SK-N-SH (cell line): ENCODE measurements around the gene IPO11. TPM values are rescaled to one million over a fixed set of nuclear protein-coding genes. Genes with fewer than 3 reads are reported as not detected.

Experiments used
- CTCF ChIA-PET: fragments of 300-600, 350-600 bp; formaldehyde crosslinking; extraction: SDS; loops from one replicate; lab custom pipeline; 2021; lab: Yijun Ruan, JAX
- POLR2A ChIA-PET: fragments of 350-600 bp; sonication (Branson Sonifier 250); formaldehyde crosslinking; extraction: SDS; loops from one replicate; lab custom pipeline; 2020; ENCODE audit warnings: antibody characterized with exemption, inconsistent platforms; lab: Yijun Ruan, JAX
- DNase-seq: peaks from one replicate; pipeline ENCODE4 v3.0.0; 2012
- H2AFZ ChIP-seq: fragments of 200-600 bp; sonication (generic); 2 replicates; pipeline ENCODE4 v1.8.1; 2016; ENCODE audit warnings: antibody characterized with exemption, mild to moderate bottlenecking, low read depth
- H3F3A ChIP-seq: fragments of 200-600 bp; sonication (generic); replicated peaks from 2 replicates; pipeline ENCODE3; 2016; ENCODE audit warnings: antibody characterized with exemption, mild to moderate bottlenecking; ENCODE audit not compliant: insufficient read depth
- H3K27ac ChIP-seq, 2 experiments: fragments of 200-500 bp in 1 of 2; fragments of 200-600 bp in 1 of 2; sonication (Bioruptor generic) in 1 of 2; sonication (generic), shearing (Covaris generic) in 1 of 2; 2 replicates each; pipeline versions ENCODE4 v1.5.1 to v1.6.1; 2014 to 2016; ENCODE audit warnings: low read depth in 2 of 2, inconsistent platforms in 1 of 2, low read length in 1 of 2, mild to moderate bottlenecking in 1 of 2, mixed read lengths in 1 of 2
- H3K27me3 ChIP-seq: fragments of 200-600 bp; sonication (generic), shearing (Covaris generic); 2 replicates; pipeline ENCODE4 v1.6.1; 2016; ENCODE audit warnings: mixed run types; ENCODE audit not compliant: insufficient read depth
- H3K36me3 ChIP-seq, 2 experiments: fragments of 200-500 bp in 1 of 2; fragments of 200-600 bp in 1 of 2; sonication (Bioruptor generic) in 1 of 2; sonication (generic) in 1 of 2; replicated peaks in 1 of 2; 2 replicates each; pipeline versions ENCODE3 to v1.5.1; 2014 to 2016; ENCODE audit warnings: low read length in 1 of 2, mild to moderate bottlenecking in 1 of 2; ENCODE audit not compliant: insufficient read depth in 2 of 2, control insufficient read depth in 1 of 2
- H3K4me1 ChIP-seq, 2 experiments: fragments of 200-500 bp in 1 of 2; fragments of 200-600 bp in 1 of 2; sonication (Bioruptor generic) in 1 of 2; sonication (generic), shearing (Covaris generic) in 1 of 2; 2 replicates each; pipeline versions ENCODE4 v1.5.1 to v1.6.1; 2014 to 2016; ENCODE audit warnings: low read depth in 1 of 2, low read length in 1 of 2, mixed run types in 1 of 2; ENCODE audit not compliant: insufficient read depth in 2 of 2, control insufficient read depth in 1 of 2
- H3K4me2 ChIP-seq: fragments of 200-600 bp; sonication (generic), shearing (Covaris generic); 2 replicates; pipeline ENCODE4 v1.6.1; 2017; ENCODE audit warnings: mixed run types
- H3K4me3 ChIP-seq, 2 experiments: fragments of 200-500 bp in 1 of 2; fragments of 200-600 bp in 1 of 2; sonication (Bioruptor generic) in 1 of 2; sonication (generic), shearing (Covaris generic) in 1 of 2; 2 replicates each; pipeline versions ENCODE4 v1.5.1 to v1.8.1; 2014 to 2016; ENCODE audit warnings: low read depth in 2 of 2, inconsistent platforms in 1 of 2, low read length in 1 of 2, mild to moderate bottlenecking in 1 of 2, mixed read lengths in 1 of 2, moderate library complexity in 1 of 2
- H3K79me2 ChIP-seq: fragments of 200-600 bp; sonication (generic); 2 replicates; pipeline ENCODE4 v1.8.1; 2017; ENCODE audit warnings: mild to moderate bottlenecking; ENCODE audit not compliant: insufficient read depth
- H3K9ac ChIP-seq: fragments of 200-600 bp; sonication (generic); 2 replicates; pipeline ENCODE4 v1.6.1; 2017; ENCODE audit warnings: mixed run types
- H3K9me2 ChIP-seq: fragments of 200-600 bp; sonication (generic); 2 replicates; pipeline ENCODE4 v1.6.1; 2017; ENCODE audit warnings: mixed run types
- H3K9me3 ChIP-seq: fragments of 200-600 bp; sonication (generic); 2 replicates; pipeline ENCODE4 v1.6.1; 2017; ENCODE audit warnings: mixed run types, mild to moderate bottlenecking, moderate library complexity
- H4K20me1 ChIP-seq: fragments of 200-600 bp; sonication (generic); 2 replicates; pipeline ENCODE4 v1.6.1; 2017; ENCODE audit warnings: mild to moderate bottlenecking, mixed run types; ENCODE audit not compliant: insufficient read depth
- CTCF ChIP-seq: fragments of 200-600 bp; sonication (generic); IDR thresholded peaks from 2 replicates; pipeline ENCODE4 v1.6.1; 2017; ENCODE audit warnings: antibody characterized with exemption, mild to moderate bottlenecking, moderate library complexity
- EP300 ChIP-seq, 2 experiments: IDR thresholded peaks; 2 replicates each; pipeline versions ENCODE4 v1.4.0 to v1.6.1; 2012; ENCODE audit warnings: borderline replicate concordance in 1 of 2, low read depth in 1 of 2, low read length in 1 of 2
- EZH2phosphoT487 ChIP-seq: fragments of 200-600 bp; sonication (generic); IDR thresholded peaks from 2 replicates; pipeline ENCODE4 v1.6.1; 2017; ENCODE audit warnings: low read depth, mixed run types, mild to moderate bottlenecking, antibody characterized with exemption, moderate library complexity, borderline replicate concordance
- FOSL2 ChIP-seq: IDR thresholded peaks from 2 replicates; pipeline ENCODE4 v1.4.0; 2012; ENCODE audit warnings: low read depth, mild to moderate bottlenecking, moderate library complexity, borderline replicate concordance
- FOXJ3 ChIP-seq: sonication (generic); formaldehyde crosslinking; IDR thresholded peaks from 2 replicates; pipeline ENCODE4 v1.5.1; 2020; ENCODE audit warnings: mild to moderate bottlenecking, missing genetic modification reagents
- FOXM1 ChIP-seq: IDR thresholded peaks from 2 replicates; pipeline ENCODE4 v1.4.0; 2012; ENCODE audit warnings: low read depth, mild to moderate bottlenecking
- GABPA ChIP-seq: IDR thresholded peaks from 2 replicates; pipeline ENCODE4 v1.4.0; 2012; ENCODE audit warnings: low read depth, mild to moderate bottlenecking
- GATA2 ChIP-seq: sonication (generic); formaldehyde crosslinking; IDR thresholded peaks from 2 replicates; pipeline ENCODE4 v1.5.0; 2020; ENCODE audit warnings: mild to moderate bottlenecking, missing genetic modification reagents
- JUND ChIP-seq: IDR thresholded peaks from 2 replicates; pipeline ENCODE4 v1.4.0; 2012
- MEF2A ChIP-seq: IDR thresholded peaks from 2 replicates; pipeline ENCODE4 v1.4.0; 2012; ENCODE audit warnings: low read depth, borderline replicate concordance
- MXI1 ChIP-seq: IDR thresholded peaks from 2 replicates; pipeline ENCODE4 v1.6.1; 2012; ENCODE audit warnings: mild to moderate bottlenecking, low read depth, low read length, improper control_type of control experiment
- NFIC ChIP-seq: IDR thresholded peaks from 2 replicates; pipeline ENCODE4 v1.4.0; 2012; ENCODE audit warnings: borderline replicate concordance
- POLR2AphosphoS5 ChIP-seq: IDR thresholded peaks from 2 replicates; pipeline ENCODE4 v1.6.1; 2012; ENCODE audit warnings: low read depth, low read length
- RFX5 ChIP-seq: IDR thresholded peaks from 2 replicates; pipeline ENCODE4 v1.6.1; 2012; ENCODE audit warnings: mild to moderate bottlenecking, improper control_type of control experiment, low read length
- SIN3A ChIP-seq: IDR thresholded peaks from 2 replicates; pipeline ENCODE4 v1.6.1; 2012; ENCODE audit warnings: low read depth, mild to moderate bottlenecking, low read length, moderate library complexity, borderline replicate concordance
- TAF1 ChIP-seq: IDR thresholded peaks from 2 replicates; pipeline ENCODE4 v1.6.1; 2012; ENCODE audit warnings: low read depth, mild to moderate bottlenecking, low read length, moderate library complexity, borderline replicate concordance
- TCF12 ChIP-seq: IDR thresholded peaks from 2 replicates; pipeline ENCODE4 v1.4.0; 2012
- TEAD4 ChIP-seq: IDR thresholded peaks from 2 replicates; pipeline ENCODE4 v1.4.0; 2012; ENCODE audit warnings: mild to moderate bottlenecking, borderline replicate concordance; ENCODE audit not compliant: insufficient read depth
- USF1 ChIP-seq: IDR thresholded peaks from 2 replicates; pipeline ENCODE4 v1.4.0; 2012; ENCODE audit warnings: low read depth, borderline replicate concordance
- YY1 ChIP-seq: IDR thresholded peaks from 2 replicates; pipeline ENCODE4 v1.4.0; 2012; ENCODE audit warnings: low read depth, mild to moderate bottlenecking
- WGBS: methylation state at CpG from one replicate; pipeline ENCODE4 v1.1.6; 2017; ENCODE audit warnings: low lambda C conversion rate; 5-methylcytosine and 5-hydroxymethylcytosine counted together
- polyA plus RNA-seq, 3 experiments: library from polyadenylated mRNA; depleted of rRNA; stranded (reverse); fragments of >200 nt; gene quantifications; 2 replicates each; pipeline ENCODE4 v1.2.3, GENCODE V29; 2012
- TF ChIP-seq, protein P1 (sequence below): fragments of 150-350 bp; IDR thresholded peaks from 2 replicates; pipeline ENCODE4 v1.6.1; 2016; ENCODE audit warnings: mild to moderate bottlenecking, low read depth, low read length
- TF ChIP-seq, protein P2 (sequence below): IDR thresholded peaks from 2 replicates; pipeline ENCODE4 v1.4.0; 2012; ENCODE audit warnings: low read depth

The IPO11 gene
- polyA plus RNA-seq, 1 of the 3 experiments (the other 2 are of a cell fraction), result 8.1 TPM

GRCh38 chr5:62536232-62536631 lies 123.7 kb downstream of the IPO11 start:
- no peak overlapping the region for H3K27ac ChIP-seq
- H2AFZ ChIP-seq, result no peak overlapping the region
- H3K9ac ChIP-seq, result no peak overlapping the region
- H3K9me2 ChIP-seq, result no peaks in the 10 kb centered on the region
- ChIA-PET CTCF (interaction anchor here (0.8 kb wide), 1 partner anchor 50 kb away, joined by 3 read pairs; no protein-coding TSS in a partner anchor), POLR2A (no interaction called here)
- H3K9me3 ChIP-seq, result no peaks in the 10 kb centered on the region
- H3K4me3 ChIP-seq, result no peak overlapping the region
- WGBS, result 100% methylated on average over 2 of the region's 2 CpGs
- H4K20me1 ChIP-seq, result no peaks in the 10 kb centered on the region
- H3K79me2 ChIP-seq, result no peaks in the 10 kb centered on the region
- H3K36me3 ChIP-seq, result peaks cover 11 to 43% of the 10 kb centered on the region in 2 experiments
- no peaks in the 10 kb centered on the region for H3F3A ChIP-seq
- no peaks in the 10 kb centered on the region for H3K4me1 ChIP-seq
- TF ChIP-seq EZH2phosphoT487, result no peak
- TF ChIP-seq EP300 (IDR thresholded peaks at IDR 0.05; ENCODE audit: borderline replicate concordance in 1 of 2, low read depth in 1 of 2, low read length in 1 of 2), result no peak
- no peak for TF ChIP-seq GABPA
- no peak for TF ChIP-seq USF1
- no peak for TF ChIP-seq NFIC
- no peak for TF ChIP-seq FOXJ3 (CRISPR knock-in tag)
- no peak for TF ChIP-seq JUND
- no peak for TF ChIP-seq TCF12
- TF ChIP-seq, protein P1, sequence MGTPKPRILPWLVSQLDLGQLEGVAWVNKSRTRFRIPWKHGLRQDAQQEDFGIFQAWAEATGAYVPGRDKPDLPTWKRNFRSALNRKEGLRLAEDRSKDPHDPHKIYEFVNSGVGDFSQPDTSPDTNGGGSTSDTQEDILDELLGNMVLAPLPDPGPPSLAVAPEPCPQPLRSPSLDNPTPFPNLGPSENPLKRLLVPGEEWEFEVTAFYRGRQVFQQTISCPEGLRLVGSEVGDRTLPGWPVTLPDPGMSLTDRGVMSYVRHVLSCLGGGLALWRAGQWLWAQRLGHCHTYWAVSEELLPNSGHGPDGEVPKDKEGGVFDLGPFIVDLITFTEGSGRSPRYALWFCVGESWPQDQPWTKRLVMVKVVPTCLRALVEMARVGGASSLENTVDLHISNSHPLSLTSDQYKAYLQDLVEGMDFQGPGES, result no peak
- TF ChIP-seq, protein P2, sequence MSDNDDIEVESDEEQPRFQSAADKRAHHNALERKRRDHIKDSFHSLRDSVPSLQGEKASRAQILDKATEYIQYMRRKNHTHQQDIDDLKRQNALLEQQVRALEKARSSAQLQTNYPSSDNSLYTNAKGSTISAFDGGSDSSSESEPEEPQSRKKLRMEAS, result no peak
- no peak for TF ChIP-seq CTCF
- TF ChIP-seq TAF1, result no peak
- H3K27me3 ChIP-seq, result no peaks in the 10 kb centered on the region
- DNase-seq, result no peak
- H3K4me2 ChIP-seq, result no peak overlapping the region

- H3K27ac ChIP-seq, result no peak overlapping the region
- no peaks in the 10 kb centered on the region; the same call in 1 of the 2 replicates for H3K9me3 ChIP-seq
- DNase-seq, result no peak
- peaks cover 11 to 42% of the 10 kb centered on the region in 2 experiments for H3K36me3 ChIP-seq
- no peak overlapping the region for H3K9ac ChIP-seq
- no peaks in the 10 kb centered on the region for H3K27me3 ChIP-seq
- no peak overlapping the region for H2AFZ ChIP-seq
- H3K4me3 ChIP-seq, result no peak overlapping the region
- no peaks in the 10 kb centered on the region for H3K9me2 ChIP-seq
- H3K79me2 ChIP-seq, result no peaks in the 10 kb centered on the region
- 90% methylated on average over 2 of the region's 2 CpGs for WGBS
- CTCF ChIA-PET, result interaction anchor here (0.8 kb wide), 1 partner anchor 50 kb away, joined by 3 read pairs; no protein-coding TSS in a partner anchor
- no peaks in the 10 kb centered on the region for H3F3A ChIP-seq
- H3K4me1 ChIP-seq, result no peaks in the 10 kb centered on the region
- TF ChIP-seq USF1, result no peak
- no peak for TF ChIP-seq EZH2phosphoT487
- no peak for TF ChIP-seq GATA2
- TF ChIP-seq MXI1, result no peak
- no peak for TF ChIP-seq TCF12
- no peak for TF ChIP-seq EP300 (IDR thresholded peaks at IDR 0.05; ENCODE audit: borderline replicate concordance in 1 of 2, low read depth in 1 of 2, low read length in 1 of 2)
- TF ChIP-seq GABPA, result no peak
- TF ChIP-seq MEF2A, result no peak
- TF ChIP-seq TEAD4, result no peak
- TF ChIP-seq SIN3A, result no peak
- TF ChIP-seq RFX5, result no peak
- TF ChIP-seq YY1, result no peak
- TF ChIP-seq, protein P1, result no peak
- TF ChIP-seq POLR2AphosphoS5, result no peak
- TF ChIP-seq FOXM1, result no peak
- TF ChIP-seq FOSL2, result no peak
- no peak overlapping the region for H3K4me2 ChIP-seq
- POLR2A ChIA-PET, result no interaction called here
- no peaks in the 10 kb centered on the region for H4K20me1 ChIP-seq
Observed at GRCh38 chr5:62536783-62537182, 124.2 kb downstream of the IPO11 start.
